Measurements from ENCODE around the gene UBE2J1.

- TF ChIP-seq POLR2A (IDR thresholded peaks at IDR 0.05) (no peak), CTCF (IDR thresholded peaks at IDR 0.05 in 8 of 11, conservative IDR thresholded peaks at IDR 0.05 in 3 of 11) (no peak)
These were observed 39.5 kb downstream of the UBE2J1 start for GRCh38 chr6:89313006-89313405.

Data from spleen (tissue), 7 donors.